ENCODE results near the gene CNKSR3. TPM values are rescaled to one million over a fixed set of nuclear protein-coding genes. Genes with fewer than 3 reads are reported as not detected.
"Not testable (repeated sequence)": the region's sequence is repeated elsewhere in the genome, so short reads cannot be mapped to it uniquely, and the experiment has no call there.

CNKSR3 gene
- total RNA-seq, 2 donors from 2014 or later, result 13.1 to 31.5 TPM

GRCh38 chr6:154518396-154518795 lies 7.9 kb upstream of the CNKSR3 start:
- Histone ChIP-seq H3K27me3 (no peaks in the 10 kb centered on the region), H3K4me3 (no peak overlapping the region), H3K9me3 (no peaks in the 10 kb centered on the region), H3K9ac (ENCODE audit: low read depth in 2 of 2, low read length in 2 of 2) (no peak overlapping the region), H3K36me3 (no peaks in the 10 kb centered on the region), H3K27ac (no peak overlapping the region), H3K4me1 (no peaks in the 10 kb centered on the region)
- TF ChIP-seq, protein P1, sequence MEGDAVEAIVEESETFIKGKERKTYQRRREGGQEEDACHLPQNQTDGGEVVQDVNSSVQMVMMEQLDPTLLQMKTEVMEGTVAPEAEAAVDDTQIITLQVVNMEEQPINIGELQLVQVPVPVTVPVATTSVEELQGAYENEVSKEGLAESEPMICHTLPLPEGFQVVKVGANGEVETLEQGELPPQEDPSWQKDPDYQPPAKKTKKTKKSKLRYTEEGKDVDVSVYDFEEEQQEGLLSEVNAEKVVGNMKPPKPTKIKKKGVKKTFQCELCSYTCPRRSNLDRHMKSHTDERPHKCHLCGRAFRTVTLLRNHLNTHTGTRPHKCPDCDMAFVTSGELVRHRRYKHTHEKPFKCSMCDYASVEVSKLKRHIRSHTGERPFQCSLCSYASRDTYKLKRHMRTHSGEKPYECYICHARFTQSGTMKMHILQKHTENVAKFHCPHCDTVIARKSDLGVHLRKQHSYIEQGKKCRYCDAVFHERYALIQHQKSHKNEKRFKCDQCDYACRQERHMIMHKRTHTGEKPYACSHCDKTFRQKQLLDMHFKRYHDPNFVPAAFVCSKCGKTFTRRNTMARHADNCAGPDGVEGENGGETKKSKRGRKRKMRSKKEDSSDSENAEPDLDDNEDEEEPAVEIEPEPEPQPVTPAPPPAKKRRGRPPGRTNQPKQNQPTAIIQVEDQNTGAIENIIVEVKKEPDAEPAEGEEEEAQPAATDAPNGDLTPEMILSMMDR (IDR thresholded peaks at IDR 0.05), result no peak
- intact Hi-C loops (cut with DNase I), result no loop called here
- DNase-seq, result peak; percentile 9

- H3K27ac ChIP-seq, result no peak overlapping the region
- no peak overlapping the region for H3K4me3 ChIP-seq
These were observed 5.8 kb upstream of the CNKSR3 start for GRCh38 chr6:154516276-154516675.

GRCh38 chr6:154515826-154516225 lies 5.3 kb upstream of the CNKSR3 start:
- H3K9me3 ChIP-seq, result no peaks in the 10 kb centered on the region
- H3K4me3 ChIP-seq, result no peak overlapping the region
- DNase-seq, result no peak
- H3K27me3 ChIP-seq, result no peaks in the 10 kb centered on the region
- intact Hi-C loops (cut with DNase I), result loop anchor here (2.0 kb wide), 1 partner anchor 39 kb away; no protein-coding TSS in a partner anchor
- no peak overlapping the region for H3K27ac ChIP-seq
- TF ChIP-seq, protein P1 (IDR thresholded peaks at IDR 0.05), result no peak
- no peak overlapping the region for H3K9ac ChIP-seq (ENCODE audit: low read depth in 2 of 2, low read length in 2 of 2)
- H3K4me1 ChIP-seq, result no peaks in the 10 kb centered on the region
- no peaks in the 10 kb centered on the region for H3K36me3 ChIP-seq

More at GRCh38 chr6:154516276-154516675, 5.8 kb upstream of the CNKSR3 start:
- Histone ChIP-seq H3K27me3 (no peaks in the 10 kb centered on the region), H3K9me3 (no peaks in the 10 kb centered on the region), H3K36me3 (no peaks in the 10 kb centered on the region), H3K4me1 (no peaks in the 10 kb centered on the region), H3K9ac (ENCODE audit: low read depth in 2 of 2, low read length in 2 of 2) (no peak overlapping the region)
- peak; percentile 12 for DNase-seq
- intact Hi-C loops (cut with DNase I), result no loop called here
- TF ChIP-seq, protein P1 (IDR thresholded peaks at IDR 0.05), result no peak

- H3K27ac ChIP-seq, result not testable (repeated sequence)
These were observed 4.6 kb upstream of the CNKSR3 start for GRCh38 chr6:154515076-154515475.

DNA sequence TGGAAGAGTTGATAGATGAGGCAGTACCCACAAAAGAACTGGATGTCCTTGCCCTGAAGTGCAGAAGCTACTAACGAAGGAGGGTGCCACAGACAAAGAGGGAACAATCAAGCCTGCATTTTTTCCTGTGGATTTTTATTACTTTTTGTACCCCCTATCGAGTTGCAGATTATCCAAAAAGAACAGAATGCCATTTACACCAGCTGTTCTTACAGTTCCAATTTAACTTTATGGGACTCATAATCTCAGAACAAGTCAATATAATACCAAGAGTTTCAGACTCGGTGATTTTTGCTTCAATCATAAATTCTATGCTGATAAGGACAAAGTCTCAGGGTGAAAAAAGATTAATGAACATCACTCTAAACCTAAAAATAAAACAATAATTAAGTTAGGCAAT lies 4.0 kb upstream of the CNKSR3 start:
- H3K27ac ChIP-seq, result no peak overlapping the region
- H3K9me3 ChIP-seq, result no peaks in the 10 kb centered on the region
- H3K27me3 ChIP-seq, result no peaks in the 10 kb centered on the region
- H3K9ac ChIP-seq (ENCODE audit: low read depth in 2 of 2, low read length in 2 of 2), result no peak overlapping the region
- DNase-seq, result peak; percentile 15
- no peaks in the 10 kb centered on the region for H3K36me3 ChIP-seq
- TF ChIP-seq, protein P1 (IDR thresholded peaks at IDR 0.05), result no peak
- H3K4me1 ChIP-seq, result no peaks in the 10 kb centered on the region
- no peak overlapping the region for H3K4me3 ChIP-seq
- intact Hi-C loops (cut with DNase I), result loop anchor here (2.0 kb wide), 1 partner anchor 40 kb away; no protein-coding TSS in a partner anchor

More at GRCh38 chr6:154515076-154515475, 4.6 kb upstream of the CNKSR3 start:
- not testable (repeated sequence) for H3K9me3 ChIP-seq; DNase-seq; H3K4me1 ChIP-seq; H3K27me3 ChIP-seq; H3K36me3 ChIP-seq; H3K9ac ChIP-seq (ENCODE audit: low read depth in 2 of 2, low read length in 2 of 2); H3K4me3 ChIP-seq
- intact Hi-C loops (cut with DNase I), result loop anchor here (2.0 kb wide), 1 partner anchor 40 kb away; no protein-coding TSS in a partner anchor

DNA sequence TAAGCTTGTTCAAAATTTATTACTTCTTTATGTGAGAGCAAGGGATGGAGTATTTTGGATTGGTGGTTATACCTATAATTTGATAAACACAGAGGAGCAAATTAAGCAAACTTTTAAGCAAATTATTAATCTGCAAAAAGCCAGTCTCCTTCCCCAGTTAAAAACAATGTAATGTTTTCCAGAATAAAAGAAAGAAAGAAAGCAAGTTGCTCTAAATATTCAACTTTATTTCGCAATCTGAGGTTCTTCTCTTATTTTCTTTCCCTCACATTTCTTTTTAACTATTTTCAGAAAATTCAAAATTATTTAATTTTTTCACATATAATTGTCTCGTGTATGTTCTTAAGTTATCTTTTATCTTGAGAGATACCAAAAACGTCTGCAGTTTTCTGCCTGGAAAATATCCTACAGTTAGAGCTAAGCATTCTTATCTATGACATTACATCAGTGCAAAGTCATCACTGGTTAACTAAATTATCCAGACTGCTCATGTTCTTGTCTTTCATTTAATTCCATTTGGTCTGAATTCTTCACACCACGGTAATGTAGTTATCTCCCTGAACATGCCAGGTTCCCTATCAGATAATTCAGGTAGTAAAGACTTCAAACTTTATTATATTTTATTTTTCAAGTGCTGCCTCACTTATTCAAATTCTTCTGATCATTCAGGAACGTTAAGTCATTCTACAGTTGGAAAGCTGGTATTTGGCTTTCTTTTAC lies 3.3 kb upstream of the CNKSR3 start:
- TF ChIP-seq, protein P1 (IDR thresholded peaks at IDR 0.05), result no peak
- no peak overlapping the region for H3K27ac ChIP-seq
- no peaks in the 10 kb centered on the region for H3K36me3 ChIP-seq
- H3K9ac ChIP-seq (ENCODE audit: low read depth in 2 of 2, low read length in 2 of 2), result no peak overlapping the region
- no peaks in the 10 kb centered on the region for H3K9me3 ChIP-seq
- no peak overlapping the region for H3K4me3 ChIP-seq
- no peak for DNase-seq
- intact Hi-C loops (cut with DNase I), result loop anchor here (2.0 kb wide), 1 partner anchor 41 kb away; no protein-coding TSS in a partner anchor
- H3K4me1 ChIP-seq, result no peaks in the 10 kb centered on the region
- H3K27me3 ChIP-seq, result no peaks in the 10 kb centered on the region
